Keratinocyte (primary cell): ENCODE results near the gene XNDC1N. TPM values are rescaled to one million over a fixed set of nuclear protein-coding genes. Genes with fewer than 3 reads are reported as not detected.

Source experiments
- DNase-seq: peaks from one replicate; pipeline ENCODE4 v3.0.0-alpha.2; 2011; ENCODE audit warnings: low read depth, missing footprints, low spot score
- FAIRE-seq: peaks from 2 replicates; lab custom pipeline; 2011; peaks lifted over from hg19 to GRCh38; lab: Jason Lieb, UNC
- H2AFZ ChIP-seq: 2 replicates; pipeline ENCODE4 v1.6.0; 2012; ENCODE audit warnings: low read length, control low read depth, inconsistent platforms; ENCODE audit not compliant: control insufficient read depth
- H3K27ac ChIP-seq: 2 replicates; pipeline ENCODE4 v1.5.1; 2011; ENCODE audit warnings: low read length; ENCODE audit not compliant: control insufficient read depth, insufficient read depth
- H3K27me3 ChIP-seq: 3 replicates; pipeline ENCODE4 v1.6.0; 2011; ENCODE audit warnings: low read length; ENCODE audit not compliant: control insufficient read depth, insufficient read depth; ENCODE audit errors: extremely low read depth
- H3K36me3 ChIP-seq, 2 experiments: 2 replicates in 1 of 2; 3 replicates in 1 of 2; pipeline ENCODE4 v1.5.1; 2011; ENCODE audit warnings: low read length in 2 of 2, mild to moderate bottlenecking in 1 of 2; ENCODE audit not compliant: control insufficient read depth in 2 of 2, insufficient read depth in 2 of 2; ENCODE audit errors: extremely low read depth in 1 of 2
- H3K4me1 ChIP-seq: 3 replicates; pipeline ENCODE4 v1.5.1; 2011; ENCODE audit warnings: low read length; ENCODE audit not compliant: control insufficient read depth, insufficient read depth; ENCODE audit errors: extremely low read depth
- H3K4me2 ChIP-seq: 3 replicates; pipeline ENCODE4 v1.6.0; 2011; ENCODE audit warnings: low read depth, low read length; ENCODE audit not compliant: control insufficient read depth, insufficient read depth; ENCODE audit errors: extremely low read depth
- H3K4me3 ChIP-seq, 3 experiments: fragments of 200-600 bp in 1 of 3; sonication (generic) in 1 of 3; 2 replicates in 2 of 3; 3 replicates in 1 of 3; pipeline ENCODE4 v1.5.1; 2011 to 2016; ENCODE audit warnings: low read length in 3 of 3, mild to moderate bottlenecking in 3 of 3, control low read depth in 2 of 3, inconsistent platforms in 1 of 3, low read depth in 1 of 3, mixed read lengths in 1 of 3, mixed run types in 1 of 3, moderate library complexity in 1 of 3; ENCODE audit not compliant: control insufficient read depth in 2 of 3, insufficient read depth in 2 of 3; ENCODE audit errors: extremely low read depth in 1 of 3
- H3K79me2 ChIP-seq: 2 replicates; pipeline ENCODE4 v1.6.0; 2012; ENCODE audit warnings: low read length; ENCODE audit not compliant: control insufficient read depth, insufficient read depth
- H3K9ac ChIP-seq: 3 replicates; pipeline ENCODE4 v1.6.0; 2011; ENCODE audit warnings: low read length; ENCODE audit not compliant: control insufficient read depth, insufficient read depth; ENCODE audit errors: extremely low read depth
- H3K9me1 ChIP-seq: 3 replicates; pipeline ENCODE4 v1.6.0; 2011; ENCODE audit warnings: low read length; ENCODE audit not compliant: control insufficient read depth, insufficient read depth; ENCODE audit errors: extremely low read depth
- H3K9me3 ChIP-seq: 2 replicates; pipeline ENCODE4 v1.5.1; 2012; ENCODE audit warnings: low read depth, low read length; ENCODE audit not compliant: control insufficient read depth
- H4K20me1 ChIP-seq: 3 replicates; pipeline ENCODE4 v1.6.0; 2011; ENCODE audit warnings: low read length; ENCODE audit not compliant: control insufficient read depth, insufficient read depth; ENCODE audit errors: extremely low read depth
- EZH2 ChIP-seq: IDR thresholded peaks from one replicate; pipeline ENCODE4 v1.6.1; 2012; ENCODE audit warnings: inconsistent platforms, mild to moderate bottlenecking, low read length, moderate library complexity
- dilution Hi-C: fragments of 300-500 bp; cut with MboI; formaldehyde crosslinking; loops from one replicate; pipeline ENCODE4 v1.7.0; 2020; ENCODE audit warnings: low sequenced_read_pairs; ENCODE audit not compliant: extremely low pct_ligation_motif_present
- polyA plus RNA-seq, 5 experiments: library from polyadenylated mRNA; depleted of rRNA in 3 of 5; stranded (reverse) in 3 of 5; stranded (forward) in 1 of 5; unstranded in 1 of 5; fragments of >200 nt; gene quantifications; 1 replicate in 1 of 5; 2 replicates in 3 of 5; 3 replicates in 1 of 5; pipeline versions ENCODE4 v1.2.1 to v1.2.3, GENCODE V29; 2011 to 2012; ENCODE audit warnings: missing spikeins in 2 of 5, low read depth in 1 of 5, low replicate concordance in 1 of 5
- TF ChIP-seq, protein P1 (sequence below), 3 experiments: IDR thresholded peaks in 1 of 3; conservative IDR thresholded peaks in 1 of 3; optimal IDR thresholded peaks in 1 of 3; 2 replicates in 2 of 3; 3 replicates in 1 of 3; pipeline versions ENCODE3 to v1.5.1; 2011; ENCODE audit warnings: low read length in 3 of 3, mild to moderate bottlenecking in 3 of 3, moderate library complexity in 2 of 3, control low read depth in 1 of 3, inconsistent platforms in 1 of 3; ENCODE audit not compliant: insufficient read depth in 2 of 3; ENCODE audit errors: extremely low read depth in 1 of 3

XNDC1N gene
- polyA plus RNA-seq, 1 donor (not counting 4 experiments of a cell fraction or from before 2014, with no cell fraction given) = 1.4 TPM

- peaks cover 75% of the 10 kb centered on the region for H3K79me2 ChIP-seq
- no peaks in the 10 kb centered on the region for H3K9me3 ChIP-seq
- peaks cover 2% of the 10 kb centered on the region for H3K9me1 ChIP-seq
- dilution Hi-C loops = no loop called here
- peaks cover 1 to 2% of the 10 kb centered on the region in 2 experiments for H3K36me3 ChIP-seq
- TF ChIP-seq EZH2 = no peak
- TF ChIP-seq, protein P1, sequence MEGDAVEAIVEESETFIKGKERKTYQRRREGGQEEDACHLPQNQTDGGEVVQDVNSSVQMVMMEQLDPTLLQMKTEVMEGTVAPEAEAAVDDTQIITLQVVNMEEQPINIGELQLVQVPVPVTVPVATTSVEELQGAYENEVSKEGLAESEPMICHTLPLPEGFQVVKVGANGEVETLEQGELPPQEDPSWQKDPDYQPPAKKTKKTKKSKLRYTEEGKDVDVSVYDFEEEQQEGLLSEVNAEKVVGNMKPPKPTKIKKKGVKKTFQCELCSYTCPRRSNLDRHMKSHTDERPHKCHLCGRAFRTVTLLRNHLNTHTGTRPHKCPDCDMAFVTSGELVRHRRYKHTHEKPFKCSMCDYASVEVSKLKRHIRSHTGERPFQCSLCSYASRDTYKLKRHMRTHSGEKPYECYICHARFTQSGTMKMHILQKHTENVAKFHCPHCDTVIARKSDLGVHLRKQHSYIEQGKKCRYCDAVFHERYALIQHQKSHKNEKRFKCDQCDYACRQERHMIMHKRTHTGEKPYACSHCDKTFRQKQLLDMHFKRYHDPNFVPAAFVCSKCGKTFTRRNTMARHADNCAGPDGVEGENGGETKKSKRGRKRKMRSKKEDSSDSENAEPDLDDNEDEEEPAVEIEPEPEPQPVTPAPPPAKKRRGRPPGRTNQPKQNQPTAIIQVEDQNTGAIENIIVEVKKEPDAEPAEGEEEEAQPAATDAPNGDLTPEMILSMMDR (optimal IDR thresholded peaks at IDR 0.05 in 1 of 3, IDR thresholded peaks at IDR 0.05 in 1 of 3, conservative IDR thresholded peaks at IDR 0.05 in 1 of 3; ENCODE audit: extremely low read depth in 1 of 3, insufficient read depth in 2 of 3, low read length in 3 of 3) = no peak
- no peak for DNase-seq
- no peak overlapping the region for H2AFZ ChIP-seq
- no peaks in the 10 kb centered on the region for H3K27me3 ChIP-seq
- no peak overlapping the region for H3K4me2 ChIP-seq
- no peak overlapping the region for H3K4me3 ChIP-seq
- FAIRE-seq = no peak
- H4K20me1 ChIP-seq = no peaks in the 10 kb centered on the region
- peaks cover 23% of the 10 kb centered on the region for H3K4me1 ChIP-seq
- H3K27ac ChIP-seq = no peak overlapping the region
- H3K9ac ChIP-seq = no peak overlapping the region
Measured at GRCh38 chr11:71934213-71934612, 5.8 kb upstream of the XNDC1N start.

GRCh38 chr11:71933141-71933933, 4.9 kb upstream of the XNDC1N start:
- no peak overlapping the region for H3K4me3 ChIP-seq

More at GRCh38 chr11:71933141-71933933, 4.9 kb upstream of the XNDC1N start:
- H3K4me2 ChIP-seq = no peak overlapping the region
- no peaks in the 10 kb centered on the region for H4K20me1 ChIP-seq
- no peak overlapping the region for H3K9ac ChIP-seq
- peaks cover 23% of the 10 kb centered on the region for H3K4me1 ChIP-seq
- no peaks in the 10 kb centered on the region for H3K9me3 ChIP-seq
- TF ChIP-seq, protein P1 (optimal IDR thresholded peaks at IDR 0.05 in 1 of 3, IDR thresholded peaks at IDR 0.05 in 1 of 3, conservative IDR thresholded peaks at IDR 0.05 in 1 of 3; ENCODE audit: extremely low read depth in 1 of 3, insufficient read depth in 2 of 3, low read length in 3 of 3) = no peak
- TF ChIP-seq EZH2 = no peak
- H3K36me3 ChIP-seq = peaks cover 1 to 2% of the 10 kb centered on the region in 2 experiments
- dilution Hi-C loops = no loop called here
- DNase-seq = no peak
- no peak overlapping the region for H3K27ac ChIP-seq
- FAIRE-seq = no peak
- no peak overlapping the region for H2AFZ ChIP-seq
- H3K9me1 ChIP-seq = peaks cover 2% of the 10 kb centered on the region
- no peaks in the 10 kb centered on the region for H3K27me3 ChIP-seq
- peaks cover 71% of the 10 kb centered on the region for H3K79me2 ChIP-seq
